Right forelimb (tissue), 1 donor: ENCODE results near the gene DTNB.

Experiments
- DNase-seq: peaks from one replicate; pipeline ENCODE4 v3.0.0-alpha.2; 2018

Gene DTNB

DNA sequence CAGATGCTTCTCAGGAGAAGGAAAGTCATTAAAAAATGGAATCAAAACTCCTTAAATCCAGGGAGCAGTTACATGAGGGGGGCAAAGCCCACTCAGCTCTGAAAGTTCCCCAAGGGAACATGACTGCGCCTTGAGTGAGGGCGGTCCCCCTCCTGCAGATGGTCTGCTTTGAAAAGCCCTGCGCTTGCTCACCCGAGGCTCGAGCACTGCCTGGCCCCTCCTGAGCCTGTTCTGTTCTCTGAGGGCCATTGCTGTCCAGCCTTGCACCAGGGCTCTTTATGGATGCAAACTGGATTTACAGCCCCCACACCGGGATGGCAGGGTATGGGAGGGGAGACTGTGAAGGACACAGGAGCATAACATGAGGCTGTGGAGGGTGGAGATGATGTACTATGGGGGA, 293.8 kb downstream of the DTNB start:
- DNase-seq = no peak

- DNase-seq = no peak
These were observed 294.5 kb downstream of the DTNB start for GRCh38 chr2:25378731-25379490.

DNA sequence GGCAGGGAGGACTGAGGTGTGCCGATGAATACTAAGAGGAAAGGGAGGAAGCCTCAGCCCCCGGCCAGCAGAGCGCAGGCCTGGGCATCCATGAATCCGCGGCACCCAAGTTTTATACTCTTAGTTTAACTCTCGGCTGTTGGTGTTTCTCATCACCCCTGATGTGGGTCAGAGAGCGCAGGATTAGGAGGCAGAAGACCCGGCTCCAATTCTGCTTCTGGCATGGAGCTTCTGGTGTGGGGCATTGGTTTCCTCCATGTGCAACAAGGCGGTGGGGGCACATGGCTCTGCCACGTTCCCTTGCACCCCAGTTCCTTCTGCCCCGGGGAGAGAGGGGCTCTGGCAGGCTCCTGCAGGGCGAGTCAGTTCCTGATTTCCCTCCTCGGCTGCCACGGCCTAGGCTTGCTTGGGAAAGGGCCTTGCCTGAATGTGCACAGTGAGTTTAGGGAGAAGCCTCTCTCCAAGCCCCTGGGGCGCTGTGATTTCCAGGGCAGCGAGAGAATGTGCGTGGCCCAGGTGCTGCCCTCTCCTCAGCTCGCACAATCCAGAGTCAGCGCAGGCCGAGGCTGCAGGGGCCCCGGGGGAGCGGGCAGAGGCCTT, 295.5 kb downstream of the DTNB start:
- DNase-seq = no peak

DNA sequence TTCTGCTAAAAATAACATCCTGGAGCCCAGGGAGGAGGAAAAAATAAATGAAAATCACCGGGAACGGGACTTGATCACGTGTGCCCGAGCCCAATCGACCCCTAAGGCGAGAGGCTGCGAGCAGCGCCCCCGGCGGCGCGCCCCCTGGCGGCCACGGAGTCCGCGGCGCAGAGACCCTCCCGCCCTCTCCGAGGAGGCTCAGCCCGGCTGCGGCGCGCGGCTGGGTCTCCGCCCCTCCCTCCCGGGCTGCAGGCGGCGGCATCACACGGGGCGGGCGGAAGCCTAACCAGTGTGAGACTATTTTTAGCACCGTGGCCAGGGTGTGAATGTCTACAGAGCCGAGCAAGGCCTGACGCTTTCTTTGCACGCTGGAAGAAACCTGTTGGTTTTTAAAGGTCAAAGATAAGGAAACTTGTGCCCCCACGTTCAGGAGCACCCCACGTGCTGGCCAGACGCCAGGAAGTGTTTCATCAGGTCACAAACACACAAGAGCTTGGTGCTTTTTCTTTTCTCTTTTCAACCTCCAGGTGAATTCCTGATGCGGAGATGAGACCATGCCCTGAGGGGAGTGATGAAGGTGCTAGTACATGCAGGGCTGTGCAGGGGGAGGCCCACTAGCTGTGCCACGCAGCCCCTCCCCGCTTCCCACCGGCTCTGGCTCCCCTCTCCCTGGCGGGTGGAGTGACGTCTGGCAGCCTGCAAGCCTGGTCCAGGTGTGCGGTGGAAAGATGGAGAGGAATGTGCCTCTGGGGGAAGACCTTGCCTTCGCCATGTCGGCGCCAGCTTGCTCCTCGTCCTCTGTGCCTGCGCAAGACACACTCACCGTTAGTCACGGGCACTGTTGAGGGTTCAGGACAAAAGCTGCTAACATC, 296.4 kb downstream of the DTNB start:
- DNase-seq = peak; percentile 91

DNA sequence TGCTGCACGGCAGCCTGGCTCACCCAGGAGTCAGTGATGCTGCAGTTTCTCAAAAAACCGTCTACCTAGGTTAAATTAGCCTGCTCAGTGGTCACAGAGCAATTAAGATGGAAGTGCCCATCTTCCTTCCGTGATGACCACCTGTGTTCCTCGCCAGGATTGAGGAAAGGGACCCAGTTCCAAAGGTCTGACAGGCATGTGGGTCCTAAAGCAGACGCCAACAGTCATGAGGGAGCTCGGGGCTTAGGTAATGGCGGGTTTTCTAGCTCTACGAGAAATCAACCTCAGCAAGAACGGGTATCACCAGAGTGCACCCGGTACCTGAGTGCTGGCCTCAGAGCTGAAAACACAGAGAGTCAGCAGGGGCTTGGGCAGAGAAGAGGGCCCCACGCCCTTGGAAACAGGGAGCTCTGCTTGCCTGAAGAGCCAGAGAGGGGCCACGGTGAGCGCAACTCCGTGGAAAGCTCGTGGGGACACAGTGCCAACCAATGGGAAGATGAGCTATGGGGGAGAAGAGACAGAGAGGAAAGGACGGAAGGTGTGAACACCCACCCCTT, 297.3 kb downstream of the DTNB start:
- DNase-seq = no peak

GRCh38 chr2:25375371-25375988, 297.9 kb downstream of the DTNB start:
- DNase-seq = no peak

DNA sequence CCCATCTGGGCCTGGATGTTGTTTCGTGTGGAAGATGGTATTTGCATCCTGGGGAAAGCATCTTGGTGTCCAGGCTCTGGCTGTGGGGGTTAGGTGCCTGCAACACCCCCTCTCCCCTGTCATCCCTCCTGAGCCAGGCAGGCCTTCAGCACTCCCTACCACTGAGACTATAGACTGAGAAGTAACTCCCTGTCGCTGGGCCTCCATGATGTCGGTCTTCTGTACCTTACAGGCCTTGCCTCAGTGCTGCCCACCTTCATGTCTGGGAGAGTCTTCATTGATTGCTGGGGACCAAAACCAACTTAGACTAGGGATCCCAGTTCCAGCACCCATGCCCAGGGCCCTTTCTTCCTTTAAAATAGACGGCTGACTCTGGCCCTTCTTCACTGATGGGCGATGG, 298.6 kb downstream of the DTNB start:
- no peak for DNase-seq

GRCh38 chr2:25374411-25374810, 299.0 kb downstream of the DTNB start:
- no peak for DNase-seq

GRCh38 chr2:25373269-25373981, 300.0 kb downstream of the DTNB start:
- DNase-seq = no peak

DNA sequence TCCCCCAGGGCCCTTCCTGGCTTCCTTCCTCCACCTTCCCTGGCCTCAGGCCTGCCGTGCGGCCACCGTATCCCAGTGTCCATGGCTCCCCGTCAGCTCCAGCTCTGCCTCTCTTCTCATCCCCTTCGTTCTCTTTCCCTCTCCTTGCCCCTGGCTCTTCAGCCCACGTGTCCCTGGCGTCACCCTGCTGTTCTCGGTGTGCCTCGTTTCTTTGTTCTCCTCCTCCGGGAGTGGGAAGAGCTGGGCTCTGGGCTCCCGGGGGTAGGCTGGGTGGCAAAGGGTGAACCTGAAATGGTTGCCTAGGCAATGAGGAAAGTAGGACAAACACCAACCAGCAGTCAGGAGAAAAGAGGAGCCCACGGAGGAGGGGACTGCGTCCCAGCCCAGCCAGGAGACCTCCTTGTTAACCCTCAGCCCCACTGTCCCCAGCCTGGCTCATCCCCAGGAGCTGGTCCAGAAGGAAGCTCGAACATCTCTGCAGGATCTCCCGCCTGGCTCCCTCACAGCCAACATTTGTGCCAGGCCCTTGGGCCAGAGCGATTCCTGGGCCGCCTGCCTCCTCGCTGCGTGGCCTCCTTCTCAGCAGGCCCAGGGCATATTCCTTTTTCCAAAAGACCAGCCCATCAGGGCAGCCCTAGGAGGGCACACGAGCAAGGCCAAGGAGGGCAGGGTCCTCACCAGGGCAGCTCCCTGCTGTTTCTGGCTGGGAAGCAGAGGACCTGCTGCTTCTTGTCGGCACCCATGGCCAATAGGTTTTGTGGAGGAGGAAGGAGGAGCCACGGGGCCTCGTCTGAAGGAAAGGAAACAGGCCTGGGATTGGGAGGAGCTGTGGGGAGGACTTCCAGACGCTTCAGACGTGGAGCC, 300.7 kb downstream of the DTNB start:
- no peak for DNase-seq

DNA sequence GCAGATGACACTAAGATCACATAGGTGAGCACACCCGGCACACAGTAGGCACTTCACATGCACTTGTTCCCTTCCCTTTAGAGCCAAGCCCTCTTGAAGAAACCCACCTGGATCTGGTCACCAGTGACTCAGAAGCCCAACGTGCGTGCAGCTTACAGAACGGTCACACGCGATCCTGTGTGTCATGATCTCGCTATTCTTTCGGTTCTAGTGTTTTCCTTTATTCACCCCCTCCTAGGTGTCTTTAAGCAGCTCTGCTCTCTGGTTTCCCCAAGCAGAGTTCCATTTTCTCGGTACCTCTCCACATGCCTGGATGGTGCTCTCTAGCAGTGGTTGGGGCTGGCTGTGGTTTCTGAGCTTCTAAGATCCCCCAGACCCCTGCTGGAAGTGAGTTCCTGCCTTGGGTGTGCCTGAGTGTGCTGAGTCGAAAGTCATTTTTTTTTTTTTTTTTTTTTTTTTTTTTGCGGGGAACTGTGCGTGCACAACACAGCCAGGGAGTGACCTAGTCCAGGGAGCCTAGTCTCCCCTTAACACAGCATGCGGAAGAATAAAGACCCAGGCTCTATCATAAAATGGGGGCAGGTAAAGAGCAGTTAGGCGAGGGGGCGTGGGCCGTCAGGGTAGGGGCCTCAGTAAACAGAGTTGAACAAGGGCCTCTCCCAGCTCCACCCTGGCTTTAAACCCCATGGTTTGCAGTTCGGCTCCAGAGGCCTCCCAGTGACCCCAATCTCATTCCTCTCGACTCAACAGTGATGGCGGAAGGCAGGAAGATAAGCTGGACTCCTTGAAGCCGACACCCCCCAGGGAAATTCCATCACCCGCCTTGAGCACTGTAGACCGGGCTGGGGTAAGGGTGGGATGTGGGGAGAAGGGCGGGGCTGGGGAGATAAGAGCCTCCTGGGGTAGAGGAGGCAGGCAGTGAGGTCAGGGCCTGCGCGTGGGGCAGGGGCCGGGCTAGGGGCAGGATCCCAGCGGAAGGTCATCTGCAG, 301.8 kb downstream of the DTNB start:
- no peak for DNase-seq

- no peak for DNase-seq
These were observed 303.5 kb downstream of the DTNB start for GRCh38 chr2:25369876-25370275.

DNA sequence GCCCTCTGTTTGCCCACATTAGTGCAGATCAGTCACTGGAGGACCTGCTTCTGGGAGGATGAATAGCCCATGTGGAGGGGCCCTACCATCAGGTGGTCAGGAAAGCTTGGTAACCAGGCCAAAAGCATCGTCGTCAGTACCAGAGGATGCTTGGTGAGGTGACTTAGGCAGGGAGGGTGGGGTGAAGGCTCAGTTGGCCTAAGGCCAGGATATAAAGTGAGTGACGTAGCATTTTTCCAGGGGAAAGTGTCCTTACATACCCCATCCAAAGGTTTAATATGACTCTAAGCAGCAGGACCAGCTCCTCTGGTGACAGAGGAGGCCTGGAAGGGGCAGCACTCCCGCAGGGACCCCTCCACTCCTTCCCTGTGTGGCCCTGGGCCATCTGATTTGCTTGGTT, 303.9 kb downstream of the DTNB start:
- DNase-seq = no peak

- DNase-seq = peak; percentile 69
These were observed 304.7 kb downstream of the DTNB start for GRCh38 chr2:25368660-25369059.

GRCh38 chr2:25367296-25367695, 306.1 kb downstream of the DTNB start:
- DNase-seq = no peak

DNA sequence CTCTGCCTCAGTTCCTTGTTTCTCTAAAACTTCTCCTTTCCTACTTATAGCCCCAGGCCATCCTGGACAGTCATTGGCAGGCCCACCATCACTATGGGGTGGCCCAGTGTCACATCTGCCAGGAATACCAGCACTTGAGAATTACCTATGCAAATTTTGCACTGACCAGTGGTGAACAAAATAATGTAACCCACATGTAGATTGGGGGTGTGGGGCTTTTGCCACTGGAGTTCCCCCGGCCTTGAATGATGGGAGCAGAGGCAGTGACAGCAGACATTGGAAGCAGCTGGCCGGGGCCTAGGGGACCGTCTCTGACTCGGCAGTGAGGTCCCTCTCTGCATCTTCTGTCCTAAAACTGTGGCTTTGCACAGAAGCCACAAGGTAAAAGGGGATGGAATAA, 306.7 kb downstream of the DTNB start:
- DNase-seq = no peak

DNA sequence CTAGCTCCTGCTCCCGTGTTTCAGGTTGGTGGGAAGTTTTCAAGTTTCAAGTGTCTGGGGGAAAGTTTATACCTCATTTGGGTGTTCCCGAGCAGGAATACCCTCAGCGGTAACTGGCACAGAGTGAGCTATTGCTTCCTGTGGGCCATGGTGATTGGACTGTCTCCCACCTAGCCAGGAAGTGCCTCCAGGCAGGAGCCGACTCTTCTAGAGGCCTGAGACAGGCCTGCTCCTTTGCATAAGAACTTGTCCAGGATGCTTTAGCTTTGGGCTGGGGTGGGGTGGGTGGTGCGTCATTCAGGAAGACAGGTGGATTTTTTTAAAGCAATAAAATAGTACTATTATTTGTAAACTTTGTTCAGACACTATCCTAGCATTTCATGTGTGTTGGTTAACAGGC, 308.1 kb downstream of the DTNB start:
- DNase-seq = no peak

DNA sequence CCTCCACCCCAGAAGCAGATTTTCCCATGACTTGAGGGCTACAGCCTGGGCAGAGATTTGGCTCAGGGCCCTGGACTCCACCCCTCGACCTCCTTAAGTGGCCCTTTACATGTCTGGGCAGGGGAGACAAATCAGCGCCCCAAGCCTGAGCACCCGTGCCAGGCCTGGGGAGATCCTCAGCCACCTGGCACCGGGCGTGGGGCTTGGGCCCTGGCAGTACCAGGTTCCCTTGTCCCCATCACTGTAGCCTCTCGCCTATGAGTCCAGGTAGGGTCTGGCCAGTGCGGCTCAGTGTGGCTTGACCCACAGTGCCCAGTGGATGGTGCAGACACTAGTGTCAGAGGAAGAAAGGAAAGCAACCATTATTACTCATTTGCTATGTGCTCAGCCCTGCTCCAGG, 309.6 kb downstream of the DTNB start:
- DNase-seq = no peak

GRCh38 chr2:25362434-25363145, 310.8 kb downstream of the DTNB start:
- DNase-seq = peak; percentile 43
